Neural progenitor cell (in vitro differentiated cells): Measurements from ENCODE around the gene RIPPLY3. TPM values are rescaled to one million over a fixed set of nuclear protein-coding genes. Genes with fewer than 3 reads are reported as not detected.
A peak's percentile ranks its signal among the peaks of the same experiment; 100 is the strongest.
"Not testable (repeated sequence)": the region's sequence is repeated elsewhere in the genome, so short reads cannot be mapped to it uniquely, and the experiment has no call there.

ENCODE experiments used
- DNase-seq: peaks from one replicate; pipeline ENCODE4 v3.0.0-alpha.2; 2016; ENCODE audit warnings: low spot score
- H2AFZ ChIP-seq: fragments of 200-600 bp; sonication (generic); replicated peaks from 2 replicates; pipeline ENCODE4 v1.6.1; 2016; ENCODE audit warnings: antibody characterized with exemption
- H3F3A ChIP-seq: fragments of 200-600 bp; sonication (generic); 2 replicates; pipeline ENCODE4 v1.6.1; 2016; ENCODE audit warnings: antibody characterized with exemption, low read depth
- H3K27ac ChIP-seq: fragments of 200-600 bp; sonication (generic); 2 replicates; pipeline ENCODE4 v1.5.1; 2016; ENCODE audit warnings: mild to moderate bottlenecking
- H3K27me3 ChIP-seq: fragments of 200-600 bp; sonication (generic); 2 replicates; pipeline ENCODE4 v1.6.1; 2016; ENCODE audit warnings: mild to moderate bottlenecking, moderate library complexity
- H3K36me3 ChIP-seq: fragments of 200-600 bp; sonication (generic); 2 replicates; pipeline ENCODE4 v1.5.1; 2016
- H3K4me1 ChIP-seq: fragments of 200-600 bp; sonication (generic); 2 replicates; pipeline ENCODE4 v1.6.1; 2016; ENCODE audit warnings: mixed run types
- H3K4me2 ChIP-seq: fragments of 200-600 bp; sonication (generic); 2 replicates; pipeline ENCODE4 v1.6.1; 2016
- H3K4me3 ChIP-seq: fragments of 200-600 bp; sonication (generic); 2 replicates; pipeline ENCODE4 v1.5.1; 2016
- H3K79me2 ChIP-seq: fragments of 200-600 bp; sonication (generic); 2 replicates; pipeline ENCODE4 v1.6.1; 2016; ENCODE audit warnings: low read depth
- H3K9ac ChIP-seq: fragments of 200-600 bp; sonication (generic); 2 replicates; pipeline ENCODE4 v1.6.1; 2016
- H3K9me3 ChIP-seq: fragments of 200-600 bp; sonication (generic); 2 replicates; pipeline ENCODE4 v1.5.1; 2016; ENCODE audit warnings: low read depth
- H4K20me1 ChIP-seq: fragments of 200-600 bp; sonication (generic); 2 replicates; pipeline ENCODE4 v1.6.1; 2016; ENCODE audit warnings: low read depth
- H3K27ac Mint-ChIP-seq: 3 replicates; pipeline ENCODE4 v1.8.0; 2021; ENCODE audit warnings: mixed read lengths
- H3K27me3 Mint-ChIP-seq: 2 replicates; pipeline ENCODE4 v1.8.0; 2022; ENCODE audit warnings: low read depth, mild to moderate bottlenecking, inconsistent platforms, moderate library complexity, mixed read lengths; ENCODE audit not compliant: insufficient read depth
- H3K36me3 Mint-ChIP-seq: 3 replicates; pipeline ENCODE4 v1.8.0; 2021; ENCODE audit warnings: mixed read lengths
- H3K4me1 Mint-ChIP-seq: 3 replicates; pipeline ENCODE4 v1.8.0; 2021; ENCODE audit warnings: mixed read lengths
- H3K4me3 Mint-ChIP-seq: 3 replicates; pipeline ENCODE4 v1.8.0; 2021; ENCODE audit warnings: mild to moderate bottlenecking, moderate library complexity, mixed read lengths
- H3K9me3 Mint-ChIP-seq: 3 replicates; pipeline ENCODE4 v1.8.0; 2020; ENCODE audit warnings: mixed read lengths
- EZH2 ChIP-seq: fragments of 200-600 bp; sonication (generic); IDR thresholded peaks from 2 replicates; pipeline ENCODE4 v1.6.1; 2017; ENCODE audit warnings: antibody characterized with exemption, mild to moderate bottlenecking, moderate library complexity
- EZH2phosphoT487 ChIP-seq: fragments of 200-600 bp; sonication (generic); IDR thresholded peaks from 2 replicates; pipeline ENCODE4 v1.6.1; 2017; ENCODE audit warnings: antibody characterized with exemption
- total RNA-seq: library from RNA; depleted of rRNA; stranded (reverse); fragments of >200 nt; gene quantifications from 2 replicates; pipeline ENCODE4 v1.2.3, GENCODE V29; 2015; ENCODE audit warnings: low replicate concordance
- TF ChIP-seq, protein P1 (sequence below): fragments of 200-600 bp; sonication (generic); IDR thresholded peaks from 2 replicates; pipeline ENCODE4 v1.5.1; 2017; ENCODE audit warnings: antibody characterized with exemption, mild to moderate bottlenecking

The RIPPLY3 gene
- total RNA-seq, 1 donor from 2014 or later: 2.8 TPM

DNA sequence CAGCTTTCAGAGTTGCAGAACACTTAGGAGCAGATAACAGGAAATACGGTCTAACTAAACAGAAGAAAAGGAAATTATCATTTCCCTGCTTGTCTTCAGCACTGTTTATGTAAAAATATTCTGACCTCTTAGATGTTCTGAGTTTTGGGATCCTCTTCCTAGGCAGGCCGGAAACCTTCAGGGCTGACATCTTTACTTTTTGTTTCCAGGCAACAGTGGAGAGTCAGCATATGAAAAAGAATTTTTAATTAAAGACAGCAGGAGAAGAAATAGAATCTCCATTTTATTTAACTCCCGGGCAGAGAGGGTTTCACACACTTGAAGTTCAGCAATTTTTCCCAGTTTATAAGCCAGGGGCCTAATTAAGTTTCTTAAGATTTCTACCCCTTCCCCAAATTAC lies 5.1 kb upstream of the RIPPLY3 start:
- H3K27ac ChIP-seq: no peak overlapping the region
- H3K79me2 ChIP-seq: no peaks in the 10 kb centered on the region

DNA sequence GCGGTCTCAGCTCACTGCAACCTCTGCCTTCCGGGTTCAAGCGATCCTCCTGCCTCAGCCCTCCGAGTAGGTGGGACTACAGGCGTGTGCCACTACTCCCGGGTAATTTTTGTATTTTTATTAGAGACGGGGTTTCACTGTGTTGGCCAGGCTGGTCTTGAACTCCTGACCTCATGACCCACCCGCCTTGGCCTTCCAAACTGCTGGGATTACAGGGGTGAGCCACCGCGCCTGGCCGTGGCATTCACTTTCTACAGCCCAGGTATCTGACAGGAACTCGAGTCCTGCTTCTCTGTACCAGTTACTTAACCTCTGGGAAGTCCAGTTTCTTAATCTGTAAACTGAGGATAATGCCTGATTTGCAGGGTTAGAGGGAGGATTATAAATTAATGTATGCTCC lies 3.7 kb upstream of the RIPPLY3 start:
- H3K4me3 ChIP-seq, H3K36me3 ChIP-seq, H3K27ac ChIP-seq, H3K9me3 Mint-ChIP-seq, H3K4me2 ChIP-seq, H3K27ac Mint-ChIP-seq, H3K79me2 ChIP-seq, H3K36me3 Mint-ChIP-seq, H3K9me3 ChIP-seq, DNase-seq, H2AFZ ChIP-seq, H4K20me1 ChIP-seq, H3K4me3 Mint-ChIP-seq, H3K9ac ChIP-seq: not testable (repeated sequence)
- peaks cover 10% of the 10 kb centered on the region for H3K4me1 ChIP-seq
- H3K4me1 Mint-ChIP-seq: peaks cover 24% of the 10 kb centered on the region
- peaks cover 21% of the 10 kb centered on the region for H3K27me3 Mint-ChIP-seq
- H3F3A ChIP-seq: peaks cover 31% of the 10 kb centered on the region
- peaks cover 51% of the 10 kb centered on the region for H3K27me3 ChIP-seq

More for the DNA sequence above, 5.1 kb upstream of the RIPPLY3 start:
- no peak for DNase-seq
- no peak overlapping the region for H3K9ac ChIP-seq
- H3K36me3 ChIP-seq: no peaks in the 10 kb centered on the region
- H3K27ac Mint-ChIP-seq: peak overlapping the region; percentile 55
- no peak overlapping the region for H3K4me3 ChIP-seq
- peaks cover 20% of the 10 kb centered on the region for H3K4me1 Mint-ChIP-seq
- H3K27me3 ChIP-seq: peaks cover 37% of the 10 kb centered on the region
- TF ChIP-seq EZH2 (no peak), EZH2phosphoT487 (no peak)
- TF ChIP-seq, protein P1, sequence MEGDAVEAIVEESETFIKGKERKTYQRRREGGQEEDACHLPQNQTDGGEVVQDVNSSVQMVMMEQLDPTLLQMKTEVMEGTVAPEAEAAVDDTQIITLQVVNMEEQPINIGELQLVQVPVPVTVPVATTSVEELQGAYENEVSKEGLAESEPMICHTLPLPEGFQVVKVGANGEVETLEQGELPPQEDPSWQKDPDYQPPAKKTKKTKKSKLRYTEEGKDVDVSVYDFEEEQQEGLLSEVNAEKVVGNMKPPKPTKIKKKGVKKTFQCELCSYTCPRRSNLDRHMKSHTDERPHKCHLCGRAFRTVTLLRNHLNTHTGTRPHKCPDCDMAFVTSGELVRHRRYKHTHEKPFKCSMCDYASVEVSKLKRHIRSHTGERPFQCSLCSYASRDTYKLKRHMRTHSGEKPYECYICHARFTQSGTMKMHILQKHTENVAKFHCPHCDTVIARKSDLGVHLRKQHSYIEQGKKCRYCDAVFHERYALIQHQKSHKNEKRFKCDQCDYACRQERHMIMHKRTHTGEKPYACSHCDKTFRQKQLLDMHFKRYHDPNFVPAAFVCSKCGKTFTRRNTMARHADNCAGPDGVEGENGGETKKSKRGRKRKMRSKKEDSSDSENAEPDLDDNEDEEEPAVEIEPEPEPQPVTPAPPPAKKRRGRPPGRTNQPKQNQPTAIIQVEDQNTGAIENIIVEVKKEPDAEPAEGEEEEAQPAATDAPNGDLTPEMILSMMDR: no peak
- H3F3A ChIP-seq: peaks cover 20% of the 10 kb centered on the region
- no peaks in the 10 kb centered on the region for H3K36me3 Mint-ChIP-seq
- no peaks in the 10 kb centered on the region for H3K9me3 ChIP-seq
- no peaks in the 10 kb centered on the region for H3K9me3 Mint-ChIP-seq
- peaks cover 14% of the 10 kb centered on the region for H3K27me3 Mint-ChIP-seq
- no peaks in the 10 kb centered on the region for H4K20me1 ChIP-seq
- no peak overlapping the region for H3K4me2 ChIP-seq
- peaks cover 10% of the 10 kb centered on the region for H3K4me1 ChIP-seq
- no peak overlapping the region for H3K4me3 Mint-ChIP-seq
- H2AFZ ChIP-seq: no peak overlapping the region

DNA sequence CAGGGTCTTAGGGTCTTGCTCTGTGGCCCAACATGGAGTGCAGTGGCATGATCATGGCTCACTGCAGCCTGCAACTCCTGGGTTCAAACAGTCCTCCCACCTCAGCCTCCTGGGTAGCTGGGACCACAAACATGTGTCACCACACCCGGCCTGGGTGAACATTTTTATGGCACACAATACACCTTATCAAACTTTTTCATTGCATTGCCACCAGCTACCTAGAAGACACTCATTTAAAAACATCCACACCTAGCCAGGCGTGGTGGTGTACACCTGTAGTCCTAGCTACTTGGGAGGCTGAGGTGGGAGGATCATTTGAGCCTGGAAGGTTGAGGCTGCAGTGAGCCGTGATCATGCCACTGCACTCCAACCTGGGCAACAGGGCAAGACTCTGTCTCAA lies 2.6 kb upstream of the RIPPLY3 start:
- H3K9me3 ChIP-seq, H4K20me1 ChIP-seq, H3K36me3 ChIP-seq, H3K79me2 ChIP-seq, H3K27ac ChIP-seq, H3K4me3 ChIP-seq, H3K36me3 Mint-ChIP-seq, DNase-seq, H3K4me2 ChIP-seq, H3K9ac ChIP-seq, H3K9me3 Mint-ChIP-seq, H3K4me3 Mint-ChIP-seq, H3K27ac Mint-ChIP-seq, H2AFZ ChIP-seq: not testable (repeated sequence)
- peaks cover 41% of the 10 kb centered on the region for H3F3A ChIP-seq
- peaks cover 62% of the 10 kb centered on the region for H3K27me3 ChIP-seq
- peaks cover 12% of the 10 kb centered on the region for H3K4me1 ChIP-seq
- H3K4me1 Mint-ChIP-seq: peaks cover 25% of the 10 kb centered on the region
- H3K27me3 Mint-ChIP-seq: peaks cover 23% of the 10 kb centered on the region

DNA sequence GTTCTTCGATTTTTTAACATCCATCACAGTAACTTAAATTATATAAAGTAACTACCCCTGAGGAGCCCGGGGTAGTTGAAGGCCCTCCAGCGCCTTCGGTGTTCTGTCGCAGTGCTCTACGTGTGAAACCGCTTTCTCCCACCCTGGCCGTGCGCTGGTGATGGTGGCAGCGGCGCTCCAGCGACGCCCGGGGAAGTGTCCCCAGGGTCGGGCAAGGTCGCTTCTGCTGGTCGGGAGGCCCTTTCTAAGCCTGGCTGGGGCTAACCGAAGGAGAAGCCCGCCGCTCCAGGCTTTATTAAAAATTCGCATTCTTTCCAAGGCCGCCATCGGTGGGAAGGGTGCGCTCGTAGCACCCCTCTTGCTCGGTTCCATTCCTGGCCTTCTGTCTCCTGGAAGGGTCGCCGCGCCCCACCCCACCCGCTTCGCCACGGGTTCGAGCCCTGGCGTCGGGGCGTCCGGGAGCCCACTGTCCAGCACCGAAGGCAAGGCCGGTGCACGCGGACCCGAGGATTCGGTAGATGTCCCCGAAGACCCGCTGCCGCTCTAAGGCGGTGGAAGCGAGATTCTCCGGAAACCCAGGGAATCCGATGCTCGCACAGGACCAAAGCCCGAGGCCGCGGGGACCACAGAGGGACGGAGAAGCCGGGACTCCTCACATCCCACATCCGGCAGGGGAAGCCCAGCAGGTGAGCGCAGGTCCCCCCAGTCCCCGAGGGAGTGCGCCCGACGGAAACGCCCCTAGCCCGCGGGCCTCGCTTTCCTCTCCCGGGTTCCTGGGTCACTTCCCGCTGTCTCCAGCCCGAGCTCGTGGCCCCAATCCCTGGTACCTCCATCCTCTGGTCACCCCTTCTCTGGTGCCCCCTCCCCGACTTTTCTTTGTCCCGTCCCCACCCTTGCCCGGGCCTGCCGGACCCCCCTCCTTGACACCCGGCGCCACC lies 685 bp upstream of the RIPPLY3 start:
- peaks cover 38% of the 10 kb centered on the region for H3K4me1 Mint-ChIP-seq
- Histone ChIP-seq H3K27ac (no peak overlapping the region), H3K9ac (no peak overlapping the region), H2AFZ (peak overlapping the region; percentile 98), H3K36me3 (no peaks in the 10 kb centered on the region), H3F3A (peaks cover 52% of the 10 kb centered on the region), H4K20me1 (no peaks in the 10 kb centered on the region), H3K9me3 (no peaks in the 10 kb centered on the region), H3K4me2 (peak overlapping the region; percentile 83), H3K27me3 (peaks cover 70% of the 10 kb centered on the region), H3K4me3 (peak overlapping the region; percentile 68), H3K4me1 (peaks cover 20% of the 10 kb centered on the region), H3K79me2 (no peaks in the 10 kb centered on the region)
- no peak overlapping the region for H3K27ac Mint-ChIP-seq
- peak; percentile 62 for TF ChIP-seq EZH2phosphoT487
- TF ChIP-seq, protein P1: no peak
- peak; percentile 82 for TF ChIP-seq EZH2
- H3K4me3 Mint-ChIP-seq: peak overlapping the region; percentile 79
- H3K36me3 Mint-ChIP-seq: no peaks in the 10 kb centered on the region
- DNase-seq: peak; percentile 58
- peaks cover 22% of the 10 kb centered on the region for H3K27me3 Mint-ChIP-seq
- H3K9me3 Mint-ChIP-seq: no peaks in the 10 kb centered on the region
